Measurements from ENCODE around the gene ADCY1. TPM values are rescaled to one million over a fixed set of nuclear protein-coding genes. Genes with fewer than 3 reads are reported as not detected.

Gene ADCY1
- total RNA-seq, 2 donors from 2014 or later: 1.1 TPM

DNA sequence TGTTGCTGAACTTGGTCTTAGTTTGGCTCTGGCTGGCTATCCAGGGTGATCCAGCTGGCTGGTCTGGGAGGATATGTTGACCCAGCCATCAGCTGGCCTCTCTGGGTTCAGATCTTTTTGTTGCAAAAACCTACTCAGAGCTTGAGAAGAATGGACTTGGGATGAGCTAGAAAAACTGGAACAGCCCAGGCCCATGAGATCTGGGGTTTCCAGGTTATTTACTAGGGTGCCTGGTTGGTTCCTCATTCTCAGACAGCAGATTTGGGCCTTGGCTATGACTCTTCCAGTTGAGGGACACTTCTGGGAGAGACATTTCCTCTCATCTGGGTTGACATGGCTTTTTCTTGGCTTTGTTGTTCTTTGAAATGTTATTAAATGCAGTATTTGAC, 116.6 kb downstream of the ADCY1 start:
- H3K27ac ChIP-seq: no peak overlapping the region
- TF ChIP-seq, protein P1, sequence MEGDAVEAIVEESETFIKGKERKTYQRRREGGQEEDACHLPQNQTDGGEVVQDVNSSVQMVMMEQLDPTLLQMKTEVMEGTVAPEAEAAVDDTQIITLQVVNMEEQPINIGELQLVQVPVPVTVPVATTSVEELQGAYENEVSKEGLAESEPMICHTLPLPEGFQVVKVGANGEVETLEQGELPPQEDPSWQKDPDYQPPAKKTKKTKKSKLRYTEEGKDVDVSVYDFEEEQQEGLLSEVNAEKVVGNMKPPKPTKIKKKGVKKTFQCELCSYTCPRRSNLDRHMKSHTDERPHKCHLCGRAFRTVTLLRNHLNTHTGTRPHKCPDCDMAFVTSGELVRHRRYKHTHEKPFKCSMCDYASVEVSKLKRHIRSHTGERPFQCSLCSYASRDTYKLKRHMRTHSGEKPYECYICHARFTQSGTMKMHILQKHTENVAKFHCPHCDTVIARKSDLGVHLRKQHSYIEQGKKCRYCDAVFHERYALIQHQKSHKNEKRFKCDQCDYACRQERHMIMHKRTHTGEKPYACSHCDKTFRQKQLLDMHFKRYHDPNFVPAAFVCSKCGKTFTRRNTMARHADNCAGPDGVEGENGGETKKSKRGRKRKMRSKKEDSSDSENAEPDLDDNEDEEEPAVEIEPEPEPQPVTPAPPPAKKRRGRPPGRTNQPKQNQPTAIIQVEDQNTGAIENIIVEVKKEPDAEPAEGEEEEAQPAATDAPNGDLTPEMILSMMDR (IDR thresholded peaks at IDR 0.05): no peak
- no peaks in the 10 kb centered on the region for H3K9me3 ChIP-seq
- H3K9ac ChIP-seq (ENCODE audit: low read depth in 2 of 2, low read length in 2 of 2): no peak overlapping the region
- no peaks in the 10 kb centered on the region for H3K27me3 ChIP-seq
- no peak overlapping the region for H3K4me3 ChIP-seq
- H3K36me3 ChIP-seq: no peaks in the 10 kb centered on the region
- peaks cover 8% of the 10 kb centered on the region for H3K4me1 ChIP-seq
- intact Hi-C loops (cut with DNase I): no loop called here
- DNase-seq: no peak

DNA sequence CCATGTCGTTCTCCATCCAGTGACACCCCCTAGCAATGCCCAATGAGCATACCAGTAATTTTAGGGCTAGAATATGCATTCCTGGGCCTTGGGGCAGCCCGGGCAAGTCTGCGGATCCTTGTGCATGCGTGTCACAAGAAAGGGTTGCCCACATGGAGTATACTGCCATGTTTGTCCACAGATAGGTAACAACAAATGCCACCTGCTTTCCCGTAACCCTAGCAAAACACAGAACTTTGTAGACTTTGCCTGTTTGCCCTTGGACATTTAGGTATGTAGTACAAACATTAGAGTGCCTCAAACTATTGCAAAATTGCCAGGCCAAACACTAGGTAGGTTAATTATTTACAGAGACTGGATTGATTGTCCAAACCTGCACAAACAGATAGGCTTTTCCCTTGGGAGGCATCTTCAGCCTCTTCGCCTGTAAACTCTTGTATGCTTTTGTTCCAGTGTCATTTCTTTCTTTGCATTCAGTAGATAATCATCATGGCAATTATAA, 117.0 kb downstream of the ADCY1 start:
- intact Hi-C loops (cut with DNase I): no loop called here
- no peak overlapping the region for H3K9ac ChIP-seq (ENCODE audit: low read depth in 2 of 2, low read length in 2 of 2)

DNA sequence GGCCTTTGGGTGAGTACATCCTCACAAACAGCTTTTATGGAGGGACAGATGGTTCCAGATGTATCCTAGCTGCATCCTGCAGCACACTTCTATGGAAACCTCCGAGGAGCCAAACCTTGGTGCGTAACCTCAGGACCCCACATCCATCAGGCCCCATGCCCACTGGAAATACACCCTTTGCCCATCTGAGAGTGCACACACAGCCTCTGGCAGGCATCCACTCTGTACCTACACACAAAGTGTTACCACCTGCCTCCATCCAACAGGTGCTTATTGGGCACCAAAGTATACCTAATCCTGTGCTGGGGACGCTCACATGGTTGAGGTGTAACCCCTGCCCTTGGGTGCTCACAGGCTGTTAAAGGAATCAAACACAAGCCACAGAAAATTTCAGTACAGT, 117.9 kb downstream of the ADCY1 start:
- intact Hi-C loops (cut with DNase I): no loop called here
- no peaks in the 10 kb centered on the region for H3K27me3 ChIP-seq
- H3K4me3 ChIP-seq: no peak overlapping the region
- peaks cover 8% of the 10 kb centered on the region for H3K4me1 ChIP-seq
- TF ChIP-seq, protein P1 (IDR thresholded peaks at IDR 0.05): no peak
- no peaks in the 10 kb centered on the region for H3K36me3 ChIP-seq
- DNase-seq: peak; percentile 14
- H3K9me3 ChIP-seq: no peaks in the 10 kb centered on the region
- H3K27ac ChIP-seq: no peak overlapping the region
- H3K9ac ChIP-seq (ENCODE audit: low read depth in 2 of 2, low read length in 2 of 2): no peak overlapping the region

More for the DNA sequence above, 117.0 kb downstream of the ADCY1 start:
- Histone ChIP-seq H3K27me3 (no peaks in the 10 kb centered on the region), H3K4me3 (no peak overlapping the region), H3K4me1 (peaks cover 8% of the 10 kb centered on the region), H3K9me3 (no peaks in the 10 kb centered on the region), H3K27ac (no peak overlapping the region), H3K36me3 (no peaks in the 10 kb centered on the region)
- DNase-seq: peak; percentile 24
- TF ChIP-seq, protein P1 (IDR thresholded peaks at IDR 0.05): no peak

DNA sequence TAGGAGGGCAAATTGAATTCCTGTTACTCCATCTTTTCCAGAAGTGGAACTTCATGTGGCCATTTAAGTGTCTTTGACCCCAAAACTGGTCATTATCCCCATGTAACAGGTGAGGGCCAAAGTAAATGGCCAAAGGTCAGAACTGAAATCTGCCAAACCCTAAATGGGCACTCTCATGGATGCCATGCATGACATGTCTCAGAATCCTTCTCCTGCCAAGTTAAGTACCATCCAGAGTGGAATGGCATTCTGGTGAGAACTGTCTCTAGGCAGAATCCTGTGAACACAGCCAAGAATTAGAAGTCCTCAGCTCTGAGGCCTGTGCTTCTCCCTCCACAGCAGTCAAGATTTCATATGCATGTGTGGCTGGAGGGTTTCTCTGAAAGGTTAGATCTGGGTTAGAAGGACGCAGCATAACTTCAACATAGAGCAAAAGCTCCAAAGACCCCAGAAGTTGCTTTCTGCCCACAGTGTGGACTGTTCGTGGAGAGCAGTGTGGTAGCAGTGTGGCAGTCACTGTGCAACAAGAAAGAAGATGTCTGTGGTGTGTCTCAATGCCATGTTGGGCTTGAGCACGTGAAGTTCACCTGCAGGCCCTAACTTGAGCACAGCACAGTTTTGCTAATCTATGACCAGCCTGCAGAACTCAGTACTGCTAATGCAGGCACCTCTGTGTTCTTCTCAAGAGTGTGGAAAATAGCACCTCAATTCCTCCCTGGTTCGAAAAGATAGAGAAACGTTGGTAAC, 121.3 kb downstream of the ADCY1 start:
- Histone ChIP-seq H3K27ac (no peak overlapping the region), H3K9me3 (no peaks in the 10 kb centered on the region), H3K36me3 (no peaks in the 10 kb centered on the region), H3K27me3 (no peaks in the 10 kb centered on the region), H3K4me1 (peaks cover 8% of the 10 kb centered on the region), H3K4me3 (no peak overlapping the region), H3K9ac (ENCODE audit: low read depth in 2 of 2, low read length in 2 of 2) (no peak overlapping the region)
- intact Hi-C loops (cut with DNase I): no loop called here
- DNase-seq: peak; percentile 15
- TF ChIP-seq, protein P1 (IDR thresholded peaks at IDR 0.05): no peak

DNA sequence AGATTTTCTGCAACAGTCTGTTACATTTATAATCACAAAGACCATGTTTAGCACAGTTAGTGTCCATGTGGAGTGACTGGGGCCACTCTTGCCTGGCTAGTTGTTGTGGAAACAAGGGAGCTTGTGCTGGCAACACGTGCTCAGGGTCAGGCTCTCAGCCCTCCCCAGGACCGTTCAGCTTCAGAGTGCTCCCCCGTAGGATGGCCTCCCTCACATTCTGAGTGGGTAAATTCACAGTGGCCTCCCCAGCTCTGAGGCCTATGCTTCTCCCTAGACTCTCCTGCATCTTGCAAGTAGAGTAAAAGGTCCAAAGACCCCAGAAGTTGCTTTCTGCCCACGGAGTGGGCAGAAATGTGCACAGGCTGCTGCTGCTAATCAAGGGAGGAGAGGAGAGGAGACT, 122.3 kb downstream of the ADCY1 start:
- Histone ChIP-seq H3K27me3 (no peaks in the 10 kb centered on the region), H3K9me3 (no peaks in the 10 kb centered on the region), H3K36me3 (no peaks in the 10 kb centered on the region), H3K4me1 (no peaks in the 10 kb centered on the region), H3K9ac (ENCODE audit: low read depth in 2 of 2, low read length in 2 of 2) (no peak overlapping the region), H3K4me3 (no peak overlapping the region), H3K27ac (no peak overlapping the region)
- TF ChIP-seq, protein P1 (IDR thresholded peaks at IDR 0.05): no peak
- intact Hi-C loops (cut with DNase I): no loop called here
- no peak for DNase-seq
